Stimulated activated naive CD8-positive, alpha-beta T cell treated with anti-CD3 and anti-CD28 coated beads, Interleukin-15, Interleukin-2, amounts not matched to agents 100 ng/mL and 50 ng/mL, for 24 hours (primary cell): Measurements from ENCODE around the gene FAM110C.
"Not testable (repeated sequence)": the region's sequence is repeated elsewhere in the genome, so short reads cannot be mapped to it uniquely, and the experiment has no call there.

ENCODE experiments used
- H3K27ac Mint-ChIP-seq: one replicate; pipeline ENCODE4 v1.8.0; 2021; ENCODE audit warnings: mild to moderate bottlenecking, mixed read lengths
- H3K27me3 Mint-ChIP-seq: one replicate; pipeline ENCODE4 v1.8.0; 2021; ENCODE audit warnings: mixed read lengths
- H3K36me3 Mint-ChIP-seq: one replicate; pipeline ENCODE4 v1.8.0; 2021; ENCODE audit warnings: low read depth, mixed read lengths
- H3K4me1 Mint-ChIP-seq: one replicate; pipeline ENCODE4 v1.8.0; 2021; ENCODE audit warnings: low read depth, mixed read lengths
- H3K4me3 Mint-ChIP-seq: one replicate; pipeline ENCODE4 v1.8.0; 2021; ENCODE audit warnings: mild to moderate bottlenecking, mixed read lengths
- H3K9me3 Mint-ChIP-seq: one replicate; pipeline ENCODE4 v1.8.0; 2021; ENCODE audit warnings: mixed read lengths

FAM110C gene

GRCh38 chr2:28406-28975 lies 17.8 kb downstream of the FAM110C start:
- H3K4me1 Mint-ChIP-seq = peaks cover 37% of the 10 kb centered on the region
- H3K9me3 Mint-ChIP-seq = no peaks in the 10 kb centered on the region
- no peaks in the 10 kb centered on the region for H3K27me3 Mint-ChIP-seq
- H3K36me3 Mint-ChIP-seq = no peaks in the 10 kb centered on the region
- H3K4me3 Mint-ChIP-seq = no peak overlapping the region
- peak overlapping the region; percentile 17 for H3K27ac Mint-ChIP-seq

- peaks cover 32% of the 10 kb centered on the region for H3K4me1 Mint-ChIP-seq
- no peaks in the 10 kb centered on the region for H3K9me3 Mint-ChIP-seq
Observed at GRCh38 chr2:26891-27290, 19.4 kb downstream of the FAM110C start.

GRCh38 chr2:25543-25942 lies 20.8 kb downstream of the FAM110C start:
- H3K4me1 Mint-ChIP-seq = peaks cover 27% of the 10 kb centered on the region
- no peaks in the 10 kb centered on the region for H3K27me3 Mint-ChIP-seq
- no peak overlapping the region for H3K27ac Mint-ChIP-seq
- H3K9me3 Mint-ChIP-seq = no peaks in the 10 kb centered on the region
- H3K4me3 Mint-ChIP-seq = no peak overlapping the region
- H3K36me3 Mint-ChIP-seq = no peaks in the 10 kb centered on the region

More at GRCh38 chr2:26891-27290, 19.4 kb downstream of the FAM110C start:
- no peak overlapping the region for H3K27ac Mint-ChIP-seq
- H3K27me3 Mint-ChIP-seq = no peaks in the 10 kb centered on the region
- no peaks in the 10 kb centered on the region for H3K36me3 Mint-ChIP-seq
- no peak overlapping the region for H3K4me3 Mint-ChIP-seq

- H3K36me3 Mint-ChIP-seq, H3K27ac Mint-ChIP-seq, H3K27me3 Mint-ChIP-seq, H3K4me3 Mint-ChIP-seq, H3K9me3 Mint-ChIP-seq: not testable (repeated sequence)
- peaks cover 27% of the 10 kb centered on the region for H3K4me1 Mint-ChIP-seq
Observed at GRCh38 chr2:24591-24990, 21.7 kb downstream of the FAM110C start.

- H3K36me3 Mint-ChIP-seq = no peaks in the 10 kb centered on the region
- no peaks in the 10 kb centered on the region for H3K27me3 Mint-ChIP-seq
- peaks cover 27% of the 10 kb centered on the region for H3K4me1 Mint-ChIP-seq
- H3K4me3 Mint-ChIP-seq = no peak overlapping the region
- no peaks in the 10 kb centered on the region for H3K9me3 Mint-ChIP-seq
- no peak overlapping the region for H3K27ac Mint-ChIP-seq
Observed at GRCh38 chr2:24107-24506, 22.2 kb downstream of the FAM110C start.

- no peaks in the 10 kb centered on the region for H3K9me3 Mint-ChIP-seq
Observed at GRCh38 chr2:23283-23682, 23.0 kb downstream of the FAM110C start.

GRCh38 chr2:22244-22643 lies 24.1 kb downstream of the FAM110C start:
- not testable (repeated sequence) for H3K27me3 Mint-ChIP-seq, H3K36me3 Mint-ChIP-seq, H3K27ac Mint-ChIP-seq, H3K9me3 Mint-ChIP-seq, H3K4me3 Mint-ChIP-seq
- peaks cover 19% of the 10 kb centered on the region for H3K4me1 Mint-ChIP-seq

More at GRCh38 chr2:23283-23682, 23.0 kb downstream of the FAM110C start:
- Mint-ChIP-seq H3K4me1 (peaks cover 20% of the 10 kb centered on the region), H3K36me3 (no peaks in the 10 kb centered on the region), H3K4me3 (no peak overlapping the region), H3K27me3 (no peaks in the 10 kb centered on the region), H3K27ac (no peak overlapping the region)

- H3K9me3 Mint-ChIP-seq, H3K27me3 Mint-ChIP-seq, H3K36me3 Mint-ChIP-seq, H3K4me3 Mint-ChIP-seq, H3K27ac Mint-ChIP-seq: not testable (repeated sequence)
- H3K4me1 Mint-ChIP-seq = peaks cover 19% of the 10 kb centered on the region
Observed at GRCh38 chr2:20259-20658, 26.0 kb downstream of the FAM110C start.

- Mint-ChIP-seq H3K36me3 (no peaks in the 10 kb centered on the region), H3K9me3 (no peaks in the 10 kb centered on the region), H3K4me1 (peaks cover 16% of the 10 kb centered on the region), H3K27ac (no peak overlapping the region), H3K4me3 (no peak overlapping the region), H3K27me3 (peaks cover 7% of the 10 kb centered on the region)
Observed at GRCh38 chr2:19505-19904, 26.8 kb downstream of the FAM110C start.

GRCh38 chr2:18402-19271 lies 27.7 kb downstream of the FAM110C start:
- Mint-ChIP-seq H3K36me3 (no peaks in the 10 kb centered on the region), H3K4me1 (peaks cover 7% of the 10 kb centered on the region), H3K27ac (no peak overlapping the region), H3K9me3 (no peaks in the 10 kb centered on the region), H3K4me3 (no peak overlapping the region), H3K27me3 (peaks cover 13% of the 10 kb centered on the region)

- H3K4me1 Mint-ChIP-seq, H3K36me3 Mint-ChIP-seq: not testable (repeated sequence)
Observed at GRCh38 chr2:15916-16315, 30.4 kb downstream of the FAM110C start.

GRCh38 chr2:11248-11941 lies 34.9 kb downstream of the FAM110C start:
- no peak overlapping the region for H3K4me3 Mint-ChIP-seq
- H3K9me3 Mint-ChIP-seq = no peaks in the 10 kb centered on the region
- no peak overlapping the region for H3K27ac Mint-ChIP-seq
- H3K36me3 Mint-ChIP-seq = no peaks in the 10 kb centered on the region
- H3K27me3 Mint-ChIP-seq = peaks cover 13% of the 10 kb centered on the region
- no peaks in the 10 kb centered on the region for H3K4me1 Mint-ChIP-seq

More at GRCh38 chr2:15916-16315, 30.4 kb downstream of the FAM110C start:
- H3K4me3 Mint-ChIP-seq, H3K9me3 Mint-ChIP-seq, H3K27ac Mint-ChIP-seq: not testable (repeated sequence)
- peaks cover 13% of the 10 kb centered on the region for H3K27me3 Mint-ChIP-seq

- Mint-ChIP-seq H3K36me3 (no peaks in the 10 kb centered on the region), H3K4me3 (no peak overlapping the region)
Observed at GRCh38 chr2:10222-10875, 36.0 kb downstream of the FAM110C start.

More at GRCh38 chr2:10222-10875, 36.0 kb downstream of the FAM110C start:
- H3K4me1 Mint-ChIP-seq = no peaks in the 10 kb centered on the region
- H3K27me3 Mint-ChIP-seq = peaks cover 9% of the 10 kb centered on the region
- H3K27ac Mint-ChIP-seq = no peak overlapping the region
- H3K9me3 Mint-ChIP-seq = no peaks in the 10 kb centered on the region
